Right renal pelvis (tissue), 4 donors: ENCODE data around the gene KIAA0040. TPM values are rescaled to one million over a fixed set of nuclear protein-coding genes. Genes with fewer than 3 reads are reported as not detected.

Source experiments
- DNase-seq, 4 donors: peaks; one replicate each; pipeline ENCODE4 v3.0.0-alpha.2; 2013; ENCODE audit warnings: low read depth in 4 of 4, low spot score in 3 of 4, missing footprints in 1 of 4
- polyA plus RNA-seq, 4 donors: library from polyadenylated mRNA; unstranded; fragments of 120-200 nt; gene quantifications; one replicate each; pipeline ENCODE4 v1.2.1, GENCODE V29; 2013; ENCODE audit not compliant: insufficient read length in 4 of 4

Gene KIAA0040
- polyA plus RNA-seq, 4 donors = 14.1 to 19.4 (median 16.7) TPM

GRCh38 chr1:175172503-175172902 is 20.1 kb downstream of the KIAA0040 start:
- no peak for DNase-seq

- DNase-seq = no peak
Observed at GRCh38 chr1:175171036-175171913, 21.3 kb downstream of the KIAA0040 start.

GRCh38 chr1:175169286-175170018 is 23.1 kb downstream of the KIAA0040 start:
- no peak for DNase-seq

- no peak for DNase-seq
Observed at GRCh38 chr1:175168782-175169181, 23.8 kb downstream of the KIAA0040 start.

GRCh38 chr1:175167861-175168260 is 24.7 kb downstream of the KIAA0040 start:
- DNase-seq = no peak

- DNase-seq = no peak
Observed at GRCh38 chr1:175166746-175167145, 25.8 kb downstream of the KIAA0040 start.

GRCh38 chr1:175164751-175165150 is 27.8 kb downstream of the KIAA0040 start:
- DNase-seq = no peak

GRCh38 chr1:175163702-175164101 is 28.9 kb downstream of the KIAA0040 start:
- no peak for DNase-seq

- DNase-seq = no peak
Observed at GRCh38 chr1:175162955-175163354, 29.6 kb downstream of the KIAA0040 start.

GRCh38 chr1:175158170-175158591 is 34.4 kb downstream of the KIAA0040 start:
- DNase-seq = no peak

GRCh38 chr1:175157200-175157599 is 35.4 kb downstream of the KIAA0040 start:
- DNase-seq = no peak

GRCh38 chr1:175155936-175156335 is 36.6 kb downstream of the KIAA0040 start:
- DNase-seq = no peak

GRCh38 chr1:175155473-175155856 is 37.1 kb downstream of the KIAA0040 start:
- no peak for DNase-seq

GRCh38 chr1:175154629-175155472 is 37.7 kb downstream of the KIAA0040 start:
- peak in 1 of 4 donors; percentile 62 for DNase-seq

- peak in 1 of 4 donors; percentile 45 for DNase-seq
Observed at GRCh38 chr1:175152006-175152652, 40.4 kb downstream of the KIAA0040 start.

GRCh38 chr1:175150596-175151319 is 41.8 kb downstream of the KIAA0040 start:
- no peak for DNase-seq

- no peak for DNase-seq
Observed at GRCh38 chr1:175148068-175148467, 44.5 kb downstream of the KIAA0040 start.

GRCh38 chr1:175147569-175147968 is 45.0 kb downstream of the KIAA0040 start:
- no peak for DNase-seq

- peak in 1 of 4 donors; percentile 48 for DNase-seq
Observed at GRCh38 chr1:175146529-175147213, 45.9 kb downstream of the KIAA0040 start.
